Central memory CD4-positive, alpha-beta T cell (primary cell): ENCODE results near the gene FRY.

Experiments used
- DNase-seq: peaks from one replicate; pipeline ENCODE4 v3.0.0; 2022

Gene FRY

DNA sequence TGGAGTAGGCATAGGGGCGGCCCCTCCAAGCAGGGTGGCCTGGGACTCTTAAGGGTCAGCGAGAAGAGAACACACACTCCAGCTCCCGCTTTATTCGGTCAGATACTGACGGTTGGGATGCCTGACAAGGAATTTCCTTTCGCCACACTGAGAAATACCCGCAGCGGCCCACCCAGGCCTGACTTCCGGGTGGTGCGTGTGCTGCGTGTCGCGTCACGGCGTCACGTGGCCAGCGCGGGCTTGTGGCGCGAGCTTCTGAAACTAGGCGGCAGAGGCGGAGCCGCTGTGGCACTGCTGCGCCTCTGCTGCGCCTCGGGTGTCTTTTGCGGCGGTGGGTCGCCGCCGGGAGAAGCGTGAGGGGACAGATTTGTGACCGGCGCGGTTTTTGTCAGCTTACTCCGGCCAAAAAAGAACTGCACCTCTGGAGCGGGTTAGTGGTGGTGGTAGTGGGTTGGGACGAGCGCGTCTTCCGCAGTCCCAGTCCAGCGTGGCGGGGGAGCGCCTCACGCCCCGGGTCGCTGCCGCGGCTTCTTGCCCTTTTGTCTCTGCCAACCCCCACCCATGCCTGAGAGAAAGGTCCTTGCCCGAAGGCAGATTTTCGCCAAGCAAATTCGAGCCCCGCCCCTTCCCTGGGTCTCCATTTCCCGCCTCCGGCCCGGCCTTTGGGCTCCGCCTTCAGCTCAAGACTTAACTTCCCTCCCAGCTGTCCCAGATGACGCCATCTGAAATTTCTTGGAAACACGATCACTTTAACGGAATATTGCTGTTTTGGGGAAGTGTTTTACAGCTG is 283.9 kb downstream of the FRY start, which contains the start of the genes BRCA2 and ZAR1L:
Gene BRCA2, plus strand, starts transcription at position 271 of the 790 bp plus-strand sequence. CDS start 953 bp downstream, outside the sequence.
Gene ZAR1L, minus strand, starts transcription at position 126 of the 790 bp plus-strand sequence. CDS start 3,438 bp downstream, outside the sequence.
- DNase-seq: peak; percentile 85

- DNase-seq: no peak
These were observed 284.4 kb downstream of the FRY start for GRCh38 chr13:32316028-32316339.

GRCh38 chr13:32316501-32316900 is 284.9 kb downstream of the FRY start:
- no peak for DNase-seq

DNA sequence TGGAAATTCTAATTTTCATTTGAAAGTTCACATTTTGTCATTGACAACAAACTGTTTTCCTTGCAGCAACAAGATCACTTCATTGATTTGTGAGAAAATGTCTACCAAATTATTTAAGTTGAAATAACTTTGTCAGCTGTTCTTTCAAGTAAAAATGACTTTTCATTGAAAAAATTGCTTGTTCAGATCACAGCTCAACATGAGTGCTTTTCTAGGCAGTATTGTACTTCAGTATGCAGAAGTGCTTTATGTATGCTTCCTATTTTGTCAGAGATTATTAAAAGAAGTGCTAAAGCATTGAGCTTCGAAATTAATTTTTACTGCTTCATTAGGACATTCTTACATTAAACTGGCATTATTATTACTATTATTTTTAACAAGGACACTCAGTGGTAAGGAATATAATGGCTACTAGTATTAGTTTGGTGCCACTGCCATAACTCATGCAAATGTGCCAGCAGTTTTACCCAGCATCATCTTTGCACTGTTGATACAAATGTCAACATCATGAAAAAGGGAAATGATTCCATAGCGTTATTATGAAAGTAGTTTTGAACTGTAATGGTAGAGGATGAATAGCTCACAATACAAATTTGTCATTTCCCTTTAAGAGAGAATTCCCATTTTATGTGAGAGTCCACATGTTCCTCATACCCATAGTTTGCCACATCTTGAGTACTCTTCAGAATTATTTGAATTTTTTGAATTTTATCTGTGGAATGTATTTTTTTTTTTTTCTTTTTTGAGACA is 286.3 kb downstream of the FRY start:
- no peak for DNase-seq

DNA sequence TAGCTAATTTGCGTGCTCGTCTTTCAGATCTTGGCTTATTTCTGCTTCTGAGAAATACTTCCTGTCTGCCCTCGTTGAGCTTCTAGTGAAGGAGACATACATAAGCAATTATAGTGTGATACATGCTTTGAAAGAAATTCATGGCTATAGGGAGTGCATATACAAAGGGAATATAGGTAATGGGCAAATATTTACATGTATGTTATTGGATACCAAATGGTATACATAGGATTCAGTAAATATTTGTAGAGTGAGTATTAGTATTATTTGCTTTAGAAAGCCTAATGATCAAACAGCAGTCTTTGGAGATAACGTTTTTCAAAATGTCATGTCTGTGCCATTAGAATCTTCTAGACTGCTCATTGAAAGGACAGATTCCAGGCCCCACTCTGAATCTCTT is 289.0 kb downstream of the FRY start:
- DNase-seq: no peak

- DNase-seq: no peak
These were observed 292.3 kb downstream of the FRY start for GRCh38 chr13:32323912-32324311.

DNA sequence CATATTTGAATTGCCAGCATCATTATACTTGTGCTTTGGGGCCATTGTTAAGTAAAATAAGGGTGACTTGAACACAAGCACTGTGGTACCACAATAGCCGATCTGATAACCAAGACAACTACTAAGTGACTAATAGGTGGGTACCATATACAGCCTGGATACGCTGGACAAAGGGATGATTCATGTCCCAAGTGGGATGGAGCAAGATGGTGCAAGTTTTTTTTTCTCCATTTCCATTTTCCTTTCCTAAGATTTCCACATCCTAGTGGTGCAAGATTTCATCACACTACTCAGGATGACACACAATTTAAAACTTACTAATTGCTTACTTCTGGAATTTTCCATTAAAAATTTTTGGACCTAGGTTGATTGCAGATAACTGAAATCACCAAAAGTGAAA is 298.9 kb downstream of the FRY start:
- no peak for DNase-seq

GRCh38 chr13:32334671-32335070 is 303.1 kb downstream of the FRY start:
- DNase-seq: no peak

- no peak for DNase-seq
These were observed 309.3 kb downstream of the FRY start for GRCh38 chr13:32340914-32341313.

DNA sequence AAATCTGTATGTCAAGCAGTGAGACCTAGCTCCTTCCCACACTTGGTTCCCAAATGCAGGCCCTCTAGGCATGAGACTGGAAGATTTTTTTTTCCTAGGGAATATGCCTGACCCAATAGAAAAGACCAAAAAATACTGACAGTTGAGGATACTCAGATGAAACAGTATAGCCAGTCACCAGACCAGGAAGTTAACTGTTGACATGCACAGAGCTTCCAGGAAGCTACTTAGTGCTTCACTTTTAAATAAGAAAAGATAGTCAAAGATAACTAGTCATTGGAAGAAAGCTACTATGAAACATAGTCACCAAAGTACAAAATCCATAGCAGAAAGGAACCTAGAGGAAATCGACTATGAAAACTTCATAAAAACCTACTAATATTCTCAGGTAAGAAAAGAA is 316.1 kb downstream of the FRY start:
- DNase-seq: no peak
